Lung (tissue), 13 donors: ENCODE data around the gene ASB8. TPM values are rescaled to one million over a fixed set of nuclear protein-coding genes. Genes with fewer than 3 reads are reported as not detected.

Experiments
- ATAC-seq: fragments of 200-7000 bp; cut with Tn5 transposase; one replicate; pipeline ENCODE4 v1.9.1; 2020; ENCODE audit warnings: moderate number of reproducible peaks; ENCODE audit not compliant: insufficient read depth, low FRiP score
- DNase-seq, 3 donors: peaks; one replicate each; pipeline ENCODE4 v3.0.0-alpha.2; 2013 to 2017
- H3K27ac ChIP-seq, 2 donors: one replicate each; pipeline ENCODE4 v1.5.1; 2013; ENCODE audit warnings: mild to moderate bottlenecking in 2 of 2, moderate library complexity in 2 of 2, control low read depth in 1 of 2, inconsistent platforms in 1 of 2, low read depth in 1 of 2, low read length in 1 of 2
- H3K27me3 ChIP-seq, 3 donors: one replicate each; pipeline ENCODE4 v1.5.1; 2013; ENCODE audit warnings: low read length in 2 of 3; ENCODE audit not compliant: control insufficient read depth in 3 of 3, insufficient read depth in 3 of 3
- H3K36me3 ChIP-seq, 4 donors: one replicate each; pipeline ENCODE4 v1.5.1; 2013; ENCODE audit warnings: low read length in 4 of 4, mild to moderate bottlenecking in 1 of 4, moderate library complexity in 1 of 4; ENCODE audit not compliant: control insufficient read depth in 4 of 4, insufficient read depth in 4 of 4
- H3K4me1 ChIP-seq, 5 donors: one replicate each; pipeline ENCODE4 v1.5.1; 2013; ENCODE audit warnings: low read length in 5 of 5, mild to moderate bottlenecking in 2 of 5, moderate library complexity in 1 of 5; ENCODE audit not compliant: control insufficient read depth in 5 of 5, insufficient read depth in 5 of 5
- H3K4me3 ChIP-seq: one replicate; pipeline ENCODE4 v1.5.1; 2013; ENCODE audit warnings: mild to moderate bottlenecking, control low read depth, moderate library complexity
- H3K9ac ChIP-seq, 2 donors: one replicate each; pipeline ENCODE4 v1.5.1; 2013; ENCODE audit warnings: low read length in 2 of 2, control low read depth in 1 of 2; ENCODE audit not compliant: insufficient read depth in 1 of 2
- H3K9me3 ChIP-seq, 4 donors: one replicate each; pipeline ENCODE4 v1.5.1; 2013; ENCODE audit warnings: low read length in 3 of 4, mild to moderate bottlenecking in 1 of 4, moderate library complexity in 1 of 4; ENCODE audit not compliant: control insufficient read depth in 4 of 4, insufficient read depth in 3 of 4
- CTCF ChIP-seq: IDR thresholded peaks from 2 replicates; pipeline ENCODE4 v1.5.1; 2012; ENCODE audit warnings: mild to moderate bottlenecking; ENCODE audit errors: control extremely low read depth, extremely low read depth
- WGBS, 2 donors: extraction: QIAGEN DNeasy Blood & Tissue Kit; methylation state at CpG; one replicate each; pipeline ENCODE4 v1.1.7; 2013; 5-methylcytosine and 5-hydroxymethylcytosine counted together
- polyA plus RNA-seq, 2 donors: library from polyadenylated mRNA; stranded (reverse); fragments of 200-250 nt; gene quantifications; one replicate each; pipeline ENCODE4 v1.2.1, GENCODE V29; 2013
- small RNA-seq: library from RNA; depleted of rRNA; stranded (forward); fragments of <200 nt; gene quantifications from one replicate; pipeline ENCODE3, GENCODE V24; 2014; ENCODE audit warnings: low replicate concordance
- total RNA-seq, 2 donors: library from RNA; depleted of rRNA in 1 of 2; stranded (reverse); fragments of >200 nt in 1 of 2; gene quantifications; one replicate each; pipeline ENCODE4 v1.2.1, GENCODE V29; 2014 to 2021
- donor health status: control.
- donor health status: control.
- donor health status: Bipolar disorder and iron deficiency.
- donor health status: healthy.
- donor health status: DM: yes; HTN: yes; CAD: no.

The ASB8 gene
- total and polyA plus RNA-seq, 4 donors: 12.0 to 55.1 (median 26.9) TPM

GRCh38 chr12:48105867-48106680, 51.2 kb downstream of the ASB8 start, which contains the start of gene SENP1:
Gene SENP1 (minus strand): TSS chr12:48106079. CDS start chr12:48101472, 4,607 bp downstream.
- no peaks in the 10 kb centered on the region for H3K36me3 ChIP-seq
- peak within 1 kb of the TSS; percentile 78 to 98 for H3K27ac ChIP-seq
- no peaks in the 10 kb centered on the region for H3K27me3 ChIP-seq
- H3K9me3 ChIP-seq: no peaks in the 10 kb centered on the region
- H3K4me3 ChIP-seq: peak within 1 kb of the TSS; percentile 95
- WGBS, 2 donors: 0 to 1% methylated on average over 53 of the region's 53 CpGs
- peak within 1 kb of the TSS; percentile 84 to 95 for H3K9ac ChIP-seq
- ATAC-seq (peak; percentile 87), DNase-seq (peak; percentile 91 to 92 (median 91))
- peaks cover 2 to 17% (median 7%) of the 10 kb centered on the region in 5 donors for H3K4me1 ChIP-seq
- no peak for TF ChIP-seq CTCF

GRCh38 chr12:48105321-48105866, 51.9 kb downstream of the ASB8 start:
- no peaks in the 10 kb centered on the region for H3K9me3 ChIP-seq
- no peaks in the 10 kb centered on the region for H3K27me3 ChIP-seq
- peak overlapping the region; percentile 78 to 98 for H3K27ac ChIP-seq
- peaks cover 2 to 17% (median 7%) of the 10 kb centered on the region in 5 donors for H3K4me1 ChIP-seq
- peak; percentile 13 for ATAC-seq
- TF ChIP-seq CTCF: no peak
- peak overlapping the region; percentile 61 to 84 for H3K9ac ChIP-seq
- H3K4me3 ChIP-seq: peak overlapping the region; percentile 95
- WGBS, 2 donors: 0 to 1% methylated on average over 25 to 30 of the region's 30 CpGs
- peak in 1 of 3 donors; percentile 49 for DNase-seq
- no peaks in the 10 kb centered on the region for H3K36me3 ChIP-seq

- H3K27me3 ChIP-seq: no peaks in the 10 kb centered on the region
- H3K9ac ChIP-seq: peak overlapping the region in 1 of 2 donors; percentile 15
- no peak overlapping the region for H3K27ac ChIP-seq
- peaks cover 2 to 17% (median 7%) of the 10 kb centered on the region in 5 donors for H3K4me1 ChIP-seq
- DNase-seq (peak in 1 of 3 donors; percentile 2), ATAC-seq (no peak)
- no peaks in the 10 kb centered on the region for H3K9me3 ChIP-seq
- H3K4me3 ChIP-seq: no peak overlapping the region
- 66 to 82% methylated on average over 4 of the region's 4 CpGs for WGBS, 2 donors
- no peaks in the 10 kb centered on the region for H3K36me3 ChIP-seq
- no peak for TF ChIP-seq CTCF
These were observed 52.8 kb downstream of the ASB8 start for GRCh38 chr12:48104531-48104930.

Small RNA genes within 50 kb of the gene (small RNA-seq; reads per million reads assigned to genes)
- 0.12 reads per million for gene MIR6505

Other genes starting within 250 kb of the ASB8 start
- 10 to 100 TPM; 35.1 to 53.0 TPM for gene TMEM106C, start 193.9 kb downstream of the ASB8 start, total RNA-seq
- gene TMEM106C, start 193.9 kb downstream of the ASB8 start, polyA plus RNA-seq: 10 to 100 TPM; 29.3 to 33.1 TPM
- 1 to 10 TPM in 1 of 2 donors, under 1 TPM in 1; 0.15 to 8.7 TPM for gene COL2A1, start 153.0 kb downstream of the ASB8 start, total RNA-seq
- gene COL2A1, start 153.0 kb downstream of the ASB8 start, polyA plus RNA-seq: under 1 TPM in 1 of 2 donors, not detected in 1; 0.05 TPM
- gene SENP1, start 51.4 kb downstream of the ASB8 start, total RNA-seq: 10 to 100 TPM; 20.0 to 30.8 TPM
- 1 to 10 TPM; 3.5 to 5.9 TPM for gene SENP1, start 51.4 kb downstream of the ASB8 start, polyA plus RNA-seq
- 10 to 100 TPM; 37.5 to 48.9 TPM for gene PFKM, start 38.2 kb downstream of the ASB8 start, total RNA-seq
- gene PFKM, start 38.2 kb downstream of the ASB8 start, polyA plus RNA-seq: 10 to 100 TPM; 14.0 to 23.3 TPM
- gene CCDC184, start 26.1 kb upstream of the ASB8 start, total RNA-seq: 1 to 10 TPM in 1 of 2 donors, under 1 TPM in 1; 0.51 to 3.0 TPM
- 1 to 10 TPM in 1 of 2 donors, under 1 TPM in 1; 0.63 to 1.4 TPM for gene CCDC184, start 26.1 kb upstream of the ASB8 start, polyA plus RNA-seq
- gene OR10AD1, start 45.8 kb upstream of the ASB8 start, total RNA-seq: not detected
- gene OR10AD1, start 45.8 kb upstream of the ASB8 start, polyA plus RNA-seq: not detected
- gene ZNF641, start 193.4 kb upstream of the ASB8 start, total RNA-seq: 10 to 100 TPM; 23.1 to 26.8 TPM
- 10 to 100 TPM in 1 of 2 donors, 1 to 10 TPM in 1; 6.9 to 11.5 TPM for gene ZNF641, start 193.4 kb upstream of the ASB8 start, polyA plus RNA-seq